H9 (cell line): ENCODE data around the gene ZNF414. TPM values are rescaled to one million over a fixed set of nuclear protein-coding genes. Genes with fewer than 3 reads are reported as not detected.
A peak's percentile ranks its signal among the peaks of the same experiment; 100 is the strongest.

ENCODE experiments used
- DNase-seq: peaks from one replicate; pipeline ENCODE4 v3.0.0-alpha.2; 2017
- H2AFZ ChIP-seq: one replicate; pipeline ENCODE4 v1.6.1; 2013; ENCODE audit warnings: mild to moderate bottlenecking, low read length, control low read depth, moderate library complexity
- H2AK5ac ChIP-seq: 2 replicates; pipeline ENCODE4 v1.6.1; 2013; ENCODE audit warnings: low read length, control low read depth, mixed read lengths; ENCODE audit not compliant: insufficient read length
- H2BK120ac ChIP-seq: one replicate; pipeline ENCODE4 v1.6.1; 2013; ENCODE audit warnings: low read depth, mild to moderate bottlenecking, low read length, control low read depth, inconsistent platforms; ENCODE audit not compliant: poor library complexity, severe bottlenecking
- H2BK12ac ChIP-seq: 2 replicates; pipeline ENCODE4 v1.6.1; 2013; ENCODE audit warnings: low read length, control low read depth, mixed read lengths, low read depth; ENCODE audit not compliant: insufficient read length
- H2BK15ac ChIP-seq: 2 replicates; pipeline ENCODE4 v1.6.1; 2013; ENCODE audit warnings: low read depth, low read length, control low read depth
- H2BK20ac ChIP-seq: one replicate; pipeline ENCODE4 v1.6.1; 2013; ENCODE audit warnings: low read depth, mild to moderate bottlenecking, low read length, control low read depth, inconsistent platforms; ENCODE audit not compliant: poor library complexity, severe bottlenecking
- H2BK5ac ChIP-seq: 2 replicates; pipeline ENCODE4 v1.6.1; 2013; ENCODE audit warnings: low read length, control low read depth, mixed read lengths; ENCODE audit not compliant: insufficient read length
- H3K14ac ChIP-seq: 2 replicates; pipeline ENCODE4 v1.6.1; 2013; ENCODE audit warnings: low read length, control low read depth; ENCODE audit not compliant: insufficient read depth
- H3K18ac ChIP-seq: 2 replicates; pipeline ENCODE4 v1.6.1; 2013; ENCODE audit warnings: low read depth, mild to moderate bottlenecking, mixed read lengths, low read length, control low read depth; ENCODE audit not compliant: insufficient read length
- H3K23ac ChIP-seq: 2 replicates; pipeline ENCODE4 v1.6.1; 2013; ENCODE audit warnings: low read length, control low read depth, mixed read lengths, low read depth; ENCODE audit not compliant: insufficient read length
- H3K23me2 ChIP-seq: 2 replicates; pipeline ENCODE4 v1.6.1; 2013; ENCODE audit warnings: low read depth, mild to moderate bottlenecking, mixed read lengths, low read length, control low read depth; ENCODE audit not compliant: insufficient read length, poor library complexity, severe bottlenecking
- H3K27ac ChIP-seq: 2 replicates; pipeline ENCODE4 v1.5.1; 2013; ENCODE audit warnings: low read length, control low read depth, mixed read lengths, low read depth; ENCODE audit not compliant: insufficient read length
- H3K27me3 ChIP-seq: 2 replicates; pipeline ENCODE4 v1.6.1; 2013; ENCODE audit warnings: low read length, control low read depth, inconsistent platforms; ENCODE audit not compliant: insufficient read depth
- H3K4ac ChIP-seq: 2 replicates; pipeline ENCODE4 v1.6.1; 2013; ENCODE audit warnings: low read depth, mild to moderate bottlenecking, control low read depth, inconsistent platforms, low read length, moderate library complexity
- H3K4me1 ChIP-seq: 2 replicates; pipeline ENCODE4 v1.6.1; 2013; ENCODE audit warnings: low read length, control low read depth, inconsistent platforms; ENCODE audit not compliant: insufficient read depth
- H3K4me2 ChIP-seq: 2 replicates; pipeline ENCODE4 v1.6.1; 2013; ENCODE audit warnings: low read length, control low read depth, mixed read lengths; ENCODE audit not compliant: insufficient read length, insufficient read depth
- H3K56ac ChIP-seq: 2 replicates; pipeline ENCODE4 v1.6.1; 2013; ENCODE audit warnings: low read depth, mild to moderate bottlenecking, mixed read lengths, low read length, control low read depth; ENCODE audit not compliant: insufficient read length
- H3K79me1 ChIP-seq: 2 replicates; pipeline ENCODE4 v1.6.1; 2013; ENCODE audit warnings: low read depth, mild to moderate bottlenecking, moderate library complexity, low read length, control low read depth, inconsistent platforms; ENCODE audit not compliant: insufficient read depth, poor library complexity, severe bottlenecking
- H3K79me2 ChIP-seq: 2 replicates; pipeline ENCODE4 v1.6.1; 2013; ENCODE audit warnings: low read length, control low read depth, inconsistent platforms; ENCODE audit not compliant: insufficient read depth
- H3K9ac ChIP-seq: 2 replicates; pipeline ENCODE4 v1.6.1; 2013; ENCODE audit warnings: low read length, control low read depth, mixed read lengths; ENCODE audit not compliant: insufficient read length; ENCODE audit errors: extremely low read depth
- H3K9me3 ChIP-seq: one replicate; pipeline ENCODE4 v1.6.1; 2013; ENCODE audit warnings: low read depth, low read length, inconsistent platforms; ENCODE audit not compliant: control insufficient read depth
- H3T11ph ChIP-seq: one replicate; pipeline ENCODE4 v1.6.1; 2013; ENCODE audit warnings: mild to moderate bottlenecking, low read length, control low read depth, inconsistent platforms
- H4K20me1 ChIP-seq: one replicate; pipeline ENCODE4 v1.6.1; 2013; ENCODE audit not compliant: control insufficient read depth, insufficient read length, insufficient read depth
- H4K5ac ChIP-seq: 2 replicates; pipeline ENCODE4 v1.6.1; 2013; ENCODE audit warnings: low read depth, mild to moderate bottlenecking, mixed read lengths, low read length, control low read depth; ENCODE audit not compliant: insufficient read length
- H4K8ac ChIP-seq: replicated peaks from 2 replicates; pipeline ENCODE4 v1.6.1; 2013; ENCODE audit warnings: low read length, control low read depth, mixed read lengths, low read depth; ENCODE audit not compliant: insufficient read length
- H4K91ac ChIP-seq: 2 replicates; pipeline ENCODE4 v1.6.1; 2013; ENCODE audit warnings: low read depth, mild to moderate bottlenecking, moderate library complexity, mixed read lengths, low read length, control low read depth; ENCODE audit not compliant: insufficient read length
- H3K27ac Mint-ChIP-seq, 3 experiments: 2 replicates in 2 of 3; 3 replicates in 1 of 3; pipeline ENCODE4 v1.8.0; 2020 to 2021; ENCODE audit warnings: mixed read lengths in 3 of 3, mild to moderate bottlenecking in 1 of 3, moderate library complexity in 1 of 3
- H3K27me3 Mint-ChIP-seq: 2 replicates; pipeline ENCODE4 v1.8.0; 2021; ENCODE audit warnings: low read depth, mild to moderate bottlenecking, moderate library complexity, mixed read lengths
- H3K36me3 Mint-ChIP-seq, 3 experiments: 2 replicates in 2 of 3; 3 replicates in 1 of 3; pipeline ENCODE4 v1.8.0; 2020 to 2021; ENCODE audit warnings: low read depth in 3 of 3, mixed read lengths in 3 of 3; ENCODE audit not compliant: insufficient read depth in 1 of 3
- H3K4me1 Mint-ChIP-seq, 2 experiments: 2 replicates each; pipeline ENCODE4 v1.8.0; 2020; ENCODE audit warnings: mixed read lengths in 2 of 2
- H3K4me3 Mint-ChIP-seq, 2 experiments: 2 replicates in 1 of 2; 3 replicates in 1 of 2; pipeline ENCODE4 v1.8.0; 2020 to 2021; ENCODE audit warnings: mild to moderate bottlenecking in 2 of 2, mixed read lengths in 2 of 2, moderate library complexity in 1 of 2
- H3K9me3 Mint-ChIP-seq, 2 experiments: 2 replicates in 1 of 2; 3 replicates in 1 of 2; pipeline ENCODE4 v1.8.0; 2020; ENCODE audit warnings: mild to moderate bottlenecking in 2 of 2, mixed read lengths in 2 of 2, moderate library complexity in 1 of 2
- WGBS: extraction: QIAGEN DNeasy Blood & Tissue Kit; methylation state at CpG from one replicate; pipeline ENCODE4 v1.1.7; 2013; ENCODE audit warnings: missing lambda C conversion rate, low lambda C conversion rate, mixed read lengths; ENCODE audit not compliant: insufficient read length; ENCODE audit errors: extremely low coverage; 5-methylcytosine and 5-hydroxymethylcytosine counted together
- total RNA-seq: library from RNA; stranded (reverse); gene quantifications from 2 replicates; pipeline ENCODE4 v1.2.1, GENCODE V29; 2021
- TF ChIP-seq, protein P1 (sequence below): fragments of 200-600 bp; sonication (generic); conservative IDR thresholded peaks from 3 replicates; pipeline ENCODE4 v1.8.0; 2021; ENCODE audit warnings: antibody characterized with exemption, mild to moderate bottlenecking

The ZNF414 gene
- total RNA-seq, 1 experiment from 2014 or later, result 29.3 TPM

DNA sequence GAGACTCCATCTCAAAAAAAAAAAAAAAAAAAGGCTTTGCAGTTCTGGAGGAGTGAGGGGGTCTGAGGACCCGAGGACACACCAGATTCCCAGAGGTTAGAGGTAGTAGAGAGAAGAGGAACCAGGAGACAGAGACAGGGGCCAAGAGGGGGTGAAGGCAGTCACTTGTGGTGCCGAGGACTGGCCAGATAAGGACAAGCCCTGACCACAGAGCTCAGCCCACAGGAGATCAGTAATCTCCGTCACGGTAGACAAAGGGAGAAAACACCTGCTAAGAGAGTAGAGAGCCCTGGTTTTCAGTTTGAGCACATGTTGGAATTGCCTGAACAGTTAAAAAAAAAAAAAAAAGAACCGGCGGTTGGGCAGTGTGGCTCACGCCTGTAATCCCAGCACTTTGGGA lies 9.8 kb downstream of the ZNF414 start:
- no peaks in the 10 kb centered on the region for H3K79me2 ChIP-seq
- Mint-ChIP-seq H3K27me3 (peaks cover 3% of the 10 kb centered on the region), H3K4me3 (peak overlapping the region in 1 of 2 experiments; percentile 30; a peak in 2 of 5 replicates), H3K4me1 (peaks cover 13 to 29% of the 10 kb centered on the region in 2 experiments), H3K9me3 (no peaks in the 10 kb centered on the region), H3K36me3 (no peaks in the 10 kb centered on the region; a peak in 1 of 7 replicates), H3K27ac (0 out of 7 replicates have a peak overlapping the region, but pooled peaks of 1 of the 3 experiments have one; percentile 7)
- H4K91ac ChIP-seq, result no peak overlapping the region
- no peak overlapping the region for H2AFZ ChIP-seq
- TF ChIP-seq, protein P1, sequence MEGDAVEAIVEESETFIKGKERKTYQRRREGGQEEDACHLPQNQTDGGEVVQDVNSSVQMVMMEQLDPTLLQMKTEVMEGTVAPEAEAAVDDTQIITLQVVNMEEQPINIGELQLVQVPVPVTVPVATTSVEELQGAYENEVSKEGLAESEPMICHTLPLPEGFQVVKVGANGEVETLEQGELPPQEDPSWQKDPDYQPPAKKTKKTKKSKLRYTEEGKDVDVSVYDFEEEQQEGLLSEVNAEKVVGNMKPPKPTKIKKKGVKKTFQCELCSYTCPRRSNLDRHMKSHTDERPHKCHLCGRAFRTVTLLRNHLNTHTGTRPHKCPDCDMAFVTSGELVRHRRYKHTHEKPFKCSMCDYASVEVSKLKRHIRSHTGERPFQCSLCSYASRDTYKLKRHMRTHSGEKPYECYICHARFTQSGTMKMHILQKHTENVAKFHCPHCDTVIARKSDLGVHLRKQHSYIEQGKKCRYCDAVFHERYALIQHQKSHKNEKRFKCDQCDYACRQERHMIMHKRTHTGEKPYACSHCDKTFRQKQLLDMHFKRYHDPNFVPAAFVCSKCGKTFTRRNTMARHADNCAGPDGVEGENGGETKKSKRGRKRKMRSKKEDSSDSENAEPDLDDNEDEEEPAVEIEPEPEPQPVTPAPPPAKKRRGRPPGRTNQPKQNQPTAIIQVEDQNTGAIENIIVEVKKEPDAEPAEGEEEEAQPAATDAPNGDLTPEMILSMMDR, result no peak
- no peaks in the 10 kb centered on the region for H3K9me3 ChIP-seq
- H3K23me2 ChIP-seq, result peaks cover 5% of the 10 kb centered on the region
- H3K79me1 ChIP-seq, result no peaks in the 10 kb centered on the region
- H2BK20ac ChIP-seq, result no peak overlapping the region
- H3K56ac ChIP-seq, result no peak overlapping the region
- no peak overlapping the region for H2BK15ac ChIP-seq
- no peak overlapping the region for H3K4me2 ChIP-seq
- no peak overlapping the region for H2BK120ac ChIP-seq
- no peak overlapping the region for H2AK5ac ChIP-seq
- H3K9ac ChIP-seq, result no peak overlapping the region
- H2BK5ac ChIP-seq, result no peak overlapping the region
- no peak overlapping the region for H3K14ac ChIP-seq
- WGBS, result no CpG with 5 or more reads among the region's 7 CpGs
- no peak overlapping the region for H4K8ac ChIP-seq
- H3K4me1 ChIP-seq, result no peaks in the 10 kb centered on the region
- DNase-seq, result no peak
- H3T11ph ChIP-seq, result no peak overlapping the region
- no peak overlapping the region for H3K23ac ChIP-seq
- no peak overlapping the region for H3K18ac ChIP-seq
- H4K5ac ChIP-seq, result no peak overlapping the region
- H2BK12ac ChIP-seq, result no peak overlapping the region
- no peak overlapping the region for H3K27ac ChIP-seq
- no peaks in the 10 kb centered on the region for H4K20me1 ChIP-seq
- H3K4ac ChIP-seq, result no peak overlapping the region
- H3K27me3 ChIP-seq, result no peaks in the 10 kb centered on the region
